ENCODE measurements around the gene SLC7A10.

The SLC7A10 gene

GRCh38 chr19:33225458-33225926 is at the start of gene SLC7A10:
SLC7A10 (minus strand) TSS chr19:33225850; CDS start chr19:33225703, 147 bp downstream.
- DNase-seq (ENCODE audit: low read depth), result no peak

GRCh38 chr19:33274663-33275558 is 49.3 kb upstream of the SLC7A10 start:
- no peak for DNase-seq (ENCODE audit: low read depth)

- no peak for DNase-seq (ENCODE audit: low read depth)
Measured at GRCh38 chr19:33273881-33274662, 48.4 kb upstream of the SLC7A10 start.

GRCh38 chr19:33273065-33273736 is 47.6 kb upstream of the SLC7A10 start:
- no peak for DNase-seq (ENCODE audit: low read depth)

GRCh38 chr19:33271246-33272021 is 45.8 kb upstream of the SLC7A10 start:
- no peak for DNase-seq (ENCODE audit: low read depth)

GRCh38 chr19:33270769-33271168 is 45.1 kb upstream of the SLC7A10 start:
- DNase-seq (ENCODE audit: low read depth), result no peak

GRCh38 chr19:33269016-33269415 is 43.4 kb upstream of the SLC7A10 start:
- DNase-seq (ENCODE audit: low read depth), result no peak

GRCh38 chr19:33268162-33268991 is 42.7 kb upstream of the SLC7A10 start:
- DNase-seq (ENCODE audit: low read depth), result no peak

- DNase-seq (ENCODE audit: low read depth), result no peak
Measured at GRCh38 chr19:33267706-33268105, 42.1 kb upstream of the SLC7A10 start.

- DNase-seq (ENCODE audit: low read depth), result no peak
Measured at GRCh38 chr19:33266974-33267484, 41.4 kb upstream of the SLC7A10 start.

GRCh38 chr19:33264881-33265445 is 39.3 kb upstream of the SLC7A10 start:
- no peak for DNase-seq (ENCODE audit: low read depth)

GRCh38 chr19:33263325-33264023 is 37.8 kb upstream of the SLC7A10 start:
- no peak for DNase-seq (ENCODE audit: low read depth)

GRCh38 chr19:33261511-33262189 is 36.0 kb upstream of the SLC7A10 start:
- no peak for DNase-seq (ENCODE audit: low read depth)

GRCh38 chr19:33260628-33261418 is 35.2 kb upstream of the SLC7A10 start:
- no peak for DNase-seq (ENCODE audit: low read depth)

GRCh38 chr19:33259539-33259938 is 33.9 kb upstream of the SLC7A10 start:
- no peak for DNase-seq (ENCODE audit: low read depth)

GRCh38 chr19:33257828-33258227 is 32.2 kb upstream of the SLC7A10 start:
- DNase-seq (ENCODE audit: low read depth), result no peak

- DNase-seq (ENCODE audit: low read depth), result no peak
Measured at GRCh38 chr19:33256261-33256660, 30.6 kb upstream of the SLC7A10 start.

- no peak for DNase-seq (ENCODE audit: low read depth)
Measured at GRCh38 chr19:33255781-33256180, 30.1 kb upstream of the SLC7A10 start.

Measured in stimulated activated CD8-positive, alpha-beta memory T cell treated with anti-CD3 and anti-CD28 coated beads, Interleukin-12 subunit alpha, Interleukin-12 subunit beta, amount 100 ng/mL, for 4 hours (primary cell).